ENCODE measurements around the gene C9.
"Not testable (repeated sequence)": the region's sequence is repeated elsewhere in the genome, so short reads cannot be mapped to it uniquely, and the experiment has no call there.

C9 gene

GRCh38 chr5:39370555-39371366 is 6.5 kb upstream of the C9 start:
- DNase-seq: no peak

- DNase-seq: no peak
These were observed 5.0 kb upstream of the C9 start for GRCh38 chr5:39369123-39369815.

GRCh38 chr5:39368116-39368515 is 3.8 kb upstream of the C9 start:
- no peak for DNase-seq

GRCh38 chr5:39367711-39368110 is 3.4 kb upstream of the C9 start:
- no peak for DNase-seq

- DNase-seq: no peak
These were observed 1.1 kb downstream of the C9 start for GRCh38 chr5:39363217-39363616.

- no peak for DNase-seq
These were observed 1.6 kb downstream of the C9 start for GRCh38 chr5:39362646-39363045.

- no peak for DNase-seq
These were observed 3.0 kb downstream of the C9 start for GRCh38 chr5:39361306-39361705.

DNA sequence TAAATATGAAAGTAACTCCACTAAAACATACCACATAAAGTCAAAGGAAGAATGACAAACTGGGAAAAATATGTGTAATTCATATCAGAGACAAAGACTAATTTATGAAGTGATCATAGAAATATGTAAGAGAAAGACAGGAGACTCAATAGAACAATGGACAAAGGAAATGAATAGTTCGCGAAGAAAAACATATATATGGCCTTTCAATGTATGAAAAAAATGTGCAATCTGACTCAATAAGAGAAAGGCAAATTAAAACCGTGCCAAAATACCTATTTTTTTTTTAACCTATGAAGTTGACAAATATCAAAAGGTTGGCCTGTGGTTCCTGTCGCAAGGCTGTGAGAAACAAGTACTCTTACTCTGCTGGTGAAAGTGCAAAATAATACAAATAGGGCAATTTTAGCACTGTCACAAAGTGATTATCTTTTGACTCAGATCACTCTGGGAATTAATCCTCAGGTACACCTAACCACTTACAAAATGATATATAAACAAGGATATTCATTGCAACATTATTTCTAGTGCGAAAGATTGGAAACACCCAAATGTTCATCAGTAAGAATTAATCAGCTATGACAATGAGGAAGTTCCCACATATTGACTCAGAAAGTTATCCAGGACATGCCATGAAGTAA is 3.7 kb downstream of the C9 start:
- no peak for DNase-seq

DNA sequence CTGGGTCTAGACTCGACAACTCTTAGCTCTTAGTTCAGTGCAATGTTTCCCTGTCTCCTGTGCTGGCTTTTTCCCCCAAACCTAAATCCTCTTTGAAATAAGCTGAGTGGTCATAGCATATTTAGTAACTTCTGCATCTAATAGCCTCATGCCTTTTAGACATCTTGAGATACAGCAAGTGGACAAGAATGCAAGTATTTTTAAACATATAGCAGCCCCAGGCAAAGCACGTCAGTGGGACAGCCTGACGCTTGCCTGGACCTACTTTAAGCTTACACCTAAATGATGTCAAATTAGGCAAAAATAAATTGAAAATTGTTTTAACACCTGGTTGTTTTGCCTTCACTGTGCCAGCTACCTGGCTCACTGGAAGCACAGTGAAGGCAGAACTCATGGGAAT is 8.0 kb downstream of the C9 start:
- DNase-seq: no peak

DNA sequence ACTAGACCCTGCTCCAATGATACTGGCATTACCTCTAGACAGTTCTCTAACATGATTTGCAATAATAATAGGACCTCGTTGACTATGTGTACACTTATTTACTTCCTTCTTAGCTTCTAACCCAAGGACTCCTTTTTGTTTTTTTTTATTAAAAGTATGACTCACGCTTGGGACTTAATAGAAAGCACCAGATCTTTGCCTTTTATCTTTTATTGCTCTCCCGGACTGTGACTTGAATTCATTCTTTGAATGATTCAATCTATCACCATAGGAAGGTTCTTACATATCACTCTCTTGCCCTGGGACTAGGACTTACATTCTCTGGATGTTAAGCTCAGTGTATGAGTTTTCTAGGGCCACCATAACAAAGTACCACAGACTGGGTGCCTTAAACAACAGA is 9.0 kb downstream of the C9 start:
- DNase-seq: no peak

- DNase-seq: no peak
These were observed 10.4 kb downstream of the C9 start for GRCh38 chr5:39353717-39354399.

DNA sequence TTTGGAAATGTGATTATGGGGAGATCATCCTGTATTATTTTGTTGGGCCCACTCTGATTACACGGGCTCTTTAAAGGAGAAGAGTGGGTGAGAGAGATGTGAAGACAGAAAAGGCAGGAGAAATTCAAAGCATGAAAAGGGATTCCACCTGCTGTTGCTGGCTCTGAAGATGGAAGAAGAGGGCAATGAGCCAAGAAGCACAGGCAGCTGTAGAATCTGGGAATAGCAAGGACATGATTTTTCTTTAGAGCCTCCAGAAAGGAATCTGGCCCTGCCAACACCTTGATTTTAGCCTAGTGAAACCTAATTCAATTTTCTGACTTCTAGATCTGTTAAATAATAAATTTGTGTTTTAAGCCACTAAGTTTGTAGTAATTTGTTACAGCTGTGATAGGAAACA is 11.3 kb downstream of the C9 start:
- DNase-seq: no peak

- no peak for DNase-seq
These were observed 12.1 kb downstream of the C9 start for GRCh38 chr5:39352170-39352569.

DNA sequence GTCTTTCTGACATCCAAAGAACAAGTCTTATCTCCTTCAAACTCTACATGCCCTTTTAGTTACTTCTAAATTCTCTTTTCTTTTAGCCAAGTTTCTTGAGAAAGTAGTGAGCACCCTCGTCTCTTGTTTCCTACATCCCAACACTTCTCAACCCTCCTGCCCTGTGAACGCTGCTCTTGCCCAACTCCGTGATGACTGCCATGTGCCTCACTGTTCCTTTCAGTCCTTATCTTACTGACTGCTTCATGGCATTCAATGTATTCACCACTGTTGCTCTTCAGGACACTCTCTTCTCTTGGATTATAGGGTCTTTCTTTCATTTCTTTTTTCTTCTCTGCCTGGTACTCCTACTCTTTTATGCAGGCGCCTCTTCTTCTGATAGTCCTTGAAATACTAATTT is 14.8 kb downstream of the C9 start:
- no peak for DNase-seq

DNA sequence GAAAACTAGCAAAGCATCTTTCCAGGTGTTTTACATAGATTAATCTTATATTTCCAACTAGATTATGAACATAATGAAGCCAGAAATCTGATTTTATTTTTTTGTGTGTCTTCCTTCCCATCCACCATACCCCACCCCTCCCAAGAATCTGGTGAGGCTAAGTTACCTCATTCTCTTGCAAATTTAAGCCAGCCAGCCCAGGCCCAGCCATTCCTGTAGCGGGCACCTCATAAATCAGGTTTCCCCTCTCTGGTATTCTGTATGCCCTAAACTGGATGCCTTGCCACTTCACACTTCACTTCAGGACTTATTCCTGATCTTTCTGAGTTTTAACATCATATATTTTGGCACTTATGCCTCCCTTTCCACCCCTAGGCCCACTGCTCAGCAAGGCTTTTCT is 21.8 kb downstream of the C9 start:
- DNase-seq: no peak

- no peak for DNase-seq
These were observed 22.4 kb downstream of the C9 start for GRCh38 chr5:39341896-39342295.

- no peak for DNase-seq
These were observed 23.8 kb downstream of the C9 start for GRCh38 chr5:39340506-39340905.

GRCh38 chr5:39337252-39337915 is 26.9 kb downstream of the C9 start:
- no peak for DNase-seq

- DNase-seq: not testable (repeated sequence)
These were observed 30.0 kb downstream of the C9 start for GRCh38 chr5:39334296-39334695.

GRCh38 chr5:39333104-39333503 is 31.2 kb downstream of the C9 start:
- DNase-seq: no peak

DNA sequence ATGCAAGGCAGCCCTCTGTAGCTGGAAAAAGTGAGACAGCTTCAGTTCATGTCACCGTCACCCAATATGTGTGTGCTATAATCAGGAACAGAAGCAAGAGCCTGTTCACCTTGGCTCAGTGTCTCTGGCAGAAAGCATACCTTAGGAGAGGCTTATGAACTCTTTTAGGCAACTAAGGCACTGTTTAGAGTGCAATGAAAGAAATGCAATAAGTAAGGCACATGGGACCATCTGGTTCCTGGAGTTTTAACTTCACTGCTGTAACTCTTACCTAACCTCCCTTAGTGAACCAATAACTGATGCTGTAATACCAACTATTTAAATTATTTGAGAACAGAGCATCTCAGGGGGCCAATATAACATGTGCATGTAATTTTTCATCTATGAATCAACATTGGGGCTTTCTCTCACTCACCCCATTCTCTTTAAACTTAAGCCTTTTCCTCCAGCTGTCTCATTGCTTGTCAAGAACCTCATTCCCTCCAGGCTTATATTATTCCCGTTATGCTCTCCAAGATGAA is 32.4 kb downstream of the C9 start:
- no peak for DNase-seq

DNA sequence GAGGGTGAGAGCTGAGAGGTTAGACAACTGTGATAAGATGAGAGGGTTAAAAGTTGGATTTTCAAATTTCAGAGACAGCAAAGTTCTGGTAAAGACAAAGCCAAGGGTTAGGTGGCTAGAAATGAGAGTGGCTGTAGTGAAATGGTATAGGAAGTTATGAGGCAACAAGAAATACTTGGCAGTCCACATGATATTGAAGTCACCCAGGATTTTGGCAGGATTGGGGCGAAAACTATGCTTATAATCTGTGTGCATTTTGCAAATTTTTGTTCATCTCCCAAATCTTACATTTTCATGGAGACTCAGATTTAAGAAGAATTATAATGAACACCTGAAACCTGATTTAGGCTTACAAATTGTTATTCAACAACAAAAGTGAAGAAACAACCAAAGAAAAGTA is 35.6 kb downstream of the C9 start:
- DNase-seq: no peak

DNA sequence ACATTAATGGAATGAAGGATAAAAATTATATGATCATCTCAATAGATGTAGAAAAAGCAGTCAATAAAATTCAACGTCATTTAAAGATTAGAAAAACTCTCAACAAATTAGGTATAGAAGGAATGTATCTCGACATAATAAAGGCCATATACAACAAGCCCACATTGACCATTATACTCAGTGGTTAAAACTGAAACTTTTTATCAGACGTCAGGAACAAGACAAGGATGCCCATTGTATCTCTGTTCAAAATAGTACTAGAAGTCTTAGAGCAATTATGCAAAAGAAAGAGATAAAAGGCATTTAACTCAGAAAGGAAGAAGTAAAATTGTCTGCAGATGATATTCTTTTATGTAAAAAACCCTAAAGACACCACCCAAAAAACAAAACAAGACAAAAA is 40.8 kb downstream of the C9 start:
- DNase-seq: no peak

Data from HCEC 1CT (cell line).